Measurements from ENCODE around the gene TMEM243.
"Not testable (repeated sequence)": the region's sequence is repeated elsewhere in the genome, so short reads cannot be mapped to it uniquely, and the experiment has no call there.

- TF ChIP-seq CTCF (conservative IDR thresholded peaks at IDR 0.05 in 1 of 2, IDR thresholded peaks at IDR 0.05 in 1 of 2; ENCODE audit: low read depth in 1 of 2, low read length in 2 of 2); EZH2 (IDR thresholded peaks at IDR 0.05; ENCODE audit: low read length, missing control alignments): not testable (repeated sequence)
Measured at GRCh38 chr7:87245671-87246070, 26.1 kb upstream of the TMEM243 start.
